Measurements from ENCODE around the gene KPTN.

GRCh38 chr19:47487551-47488515, 3.8 kb upstream of the KPTN start:
- no peak for TF ChIP-seq POLR2A (IDR thresholded peaks at IDR 0.05; ENCODE audit: low read length)
- TF ChIP-seq GATA1 (IDR thresholded peaks at IDR 0.05; ENCODE audit: low read depth, low read length) = no peak

Measured in erythroblast (primary cell).